ENCODE results near the gene TNNT3. TPM values are rescaled to one million over a fixed set of nuclear protein-coding genes. Genes with fewer than 3 reads are reported as not detected.
A peak's percentile ranks its signal among the peaks of the same experiment; 100 is the strongest.

Gene TNNT3
- total and polyA plus RNA-seq, 7 experiments from 2014 or later: 0.31 to 37.1 (median 18.7) TPM; not detected in 1

DNA sequence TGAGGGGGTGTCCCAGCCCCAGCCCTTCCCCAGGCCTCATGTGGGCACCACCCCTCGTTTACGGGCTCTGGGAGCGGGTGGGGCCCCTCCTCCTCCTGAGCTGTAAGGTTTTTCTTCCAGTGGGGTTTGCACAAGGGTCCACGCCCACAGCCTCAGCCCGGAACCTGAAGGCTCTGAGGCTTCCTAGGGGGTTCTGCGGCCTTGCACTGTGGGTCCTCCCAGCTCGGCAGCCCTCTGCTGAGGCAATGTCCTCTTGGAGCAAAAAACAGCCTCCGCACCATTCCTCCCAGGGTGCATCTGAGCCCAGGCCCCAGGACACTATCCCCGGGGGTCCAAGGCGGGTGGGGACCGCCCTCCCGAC, 64.1 kb downstream of the TNNT3 start:
- DNase-seq (no peak), ATAC-seq (no peak)
- intact Hi-C loops (cut with micrococcal nuclease): no loop called here
- Mint-ChIP-seq H3K4me1 (no peaks in the 10 kb centered on the region), H3K27ac (no peak overlapping the region), H3K36me3 (no peaks in the 10 kb centered on the region), H3K4me3 (no peak overlapping the region), H3K9me3 (no peaks in the 10 kb centered on the region), H3K27me3 (no peaks in the 10 kb centered on the region)
- H3K36me3 ChIP-seq (ENCODE audit: control insufficient read depth in 2 of 3, insufficient read depth in 3 of 3, low read length in 3 of 3): no peaks in the 10 kb centered on the region
- no peaks in the 10 kb centered on the region for H3K27me3 ChIP-seq (ENCODE audit: control insufficient read depth in 2 of 2, insufficient read depth in 2 of 2, low read length in 2 of 2)
- no peaks in the 10 kb centered on the region for H3K9me3 ChIP-seq (ENCODE audit: control insufficient read depth in 2 of 3, low read length in 3 of 3)
- H3K27ac ChIP-seq (ENCODE audit: low read depth, low read length): no peak overlapping the region
- POLR2A ChIA-PET: no interaction called here
- no peaks in the 10 kb centered on the region for H3K4me1 ChIP-seq (ENCODE audit: control insufficient read depth in 2 of 2, insufficient read depth in 2 of 2, low read length in 2 of 2)
- CTCF ChIA-PET: no interaction called here
- H3K4me3 ChIP-seq (ENCODE audit: low read length): no peak overlapping the region

DNA sequence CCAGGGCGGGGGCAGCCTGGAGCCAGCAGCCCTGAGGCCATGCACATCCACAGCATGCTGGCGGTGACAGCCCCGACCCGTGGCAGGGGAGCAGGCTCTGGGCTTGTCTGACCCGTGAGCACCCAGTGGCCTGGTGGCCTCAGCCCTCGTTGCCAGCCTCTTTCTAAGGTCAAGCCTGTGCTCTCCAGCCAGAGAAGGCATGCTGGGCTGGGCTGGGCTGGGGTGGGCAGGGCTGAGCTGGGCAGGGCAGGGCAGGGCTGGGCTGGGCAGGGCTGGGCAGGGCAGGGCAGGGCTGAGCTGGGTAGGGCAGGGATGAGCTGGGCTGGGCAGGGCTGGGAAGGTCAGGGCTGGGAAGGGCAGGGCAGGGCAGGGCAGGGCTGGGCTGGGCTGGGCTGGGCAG, 67.5 kb downstream of the TNNT3 start:
- POLR2A ChIA-PET: no interaction called here
- DNase-seq (no peak), ATAC-seq (peak; percentile 45)
- no peaks in the 10 kb centered on the region for H3K4me1 ChIP-seq (ENCODE audit: control insufficient read depth in 2 of 2, insufficient read depth in 2 of 2, low read length in 2 of 2)
- Mint-ChIP-seq H3K36me3 (no peaks in the 10 kb centered on the region), H3K9me3 (no peaks in the 10 kb centered on the region), H3K27ac (no peak overlapping the region), H3K4me1 (no peaks in the 10 kb centered on the region), H3K4me3 (no peak overlapping the region), H3K27me3 (no peaks in the 10 kb centered on the region)
- no peaks in the 10 kb centered on the region for H3K36me3 ChIP-seq (ENCODE audit: control insufficient read depth in 2 of 3, insufficient read depth in 3 of 3, low read length in 3 of 3)
- H3K27me3 ChIP-seq (ENCODE audit: control insufficient read depth in 2 of 2, insufficient read depth in 2 of 2, low read length in 2 of 2): no peaks in the 10 kb centered on the region
- intact Hi-C loops (cut with micrococcal nuclease): no loop called here
- H3K27ac ChIP-seq (ENCODE audit: low read depth, low read length): no peak overlapping the region
- no peaks in the 10 kb centered on the region for H3K9me3 ChIP-seq (ENCODE audit: control insufficient read depth in 2 of 3, low read length in 3 of 3)
- H3K4me3 ChIP-seq (ENCODE audit: low read length): no peak overlapping the region
- CTCF ChIA-PET: no interaction called here

DNA sequence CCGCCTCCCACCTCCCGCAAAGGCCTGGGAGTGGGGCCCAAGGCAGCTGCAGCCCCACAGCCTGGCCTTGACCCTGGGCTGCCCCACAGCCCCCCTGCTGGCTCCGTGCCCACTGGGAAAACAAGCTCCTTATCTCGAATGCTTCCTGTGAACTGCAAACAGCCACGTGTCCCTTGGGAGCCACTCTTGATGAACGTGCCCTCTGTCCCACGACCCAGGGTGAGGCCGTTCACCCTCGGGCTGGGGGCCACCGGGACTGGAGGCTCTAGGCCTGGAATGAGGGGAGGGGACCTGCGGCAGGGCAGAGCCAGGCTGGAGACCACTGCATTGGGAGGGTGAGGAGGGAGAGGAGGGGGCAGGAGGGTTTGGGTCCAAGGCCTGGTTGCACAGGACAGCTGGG, 68.7 kb downstream of the TNNT3 start:
- Histone ChIP-seq H3K36me3 (ENCODE audit: control insufficient read depth in 2 of 3, insufficient read depth in 3 of 3, low read length in 3 of 3) (no peaks in the 10 kb centered on the region), H3K27ac (ENCODE audit: low read depth, low read length) (no peak overlapping the region), H3K9me3 (ENCODE audit: control insufficient read depth in 2 of 3, low read length in 3 of 3) (no peaks in the 10 kb centered on the region), H3K27me3 (ENCODE audit: control insufficient read depth in 2 of 2, insufficient read depth in 2 of 2, low read length in 2 of 2) (no peaks in the 10 kb centered on the region), H3K4me3 (ENCODE audit: low read length) (no peak overlapping the region), H3K4me1 (ENCODE audit: control insufficient read depth in 2 of 2, insufficient read depth in 2 of 2, low read length in 2 of 2) (no peaks in the 10 kb centered on the region)
- no peaks in the 10 kb centered on the region for H3K27me3 Mint-ChIP-seq
- no peaks in the 10 kb centered on the region for H3K4me1 Mint-ChIP-seq
- ChIA-PET POLR2A (no interaction called here), CTCF (interaction anchor here (0.7 to 1.0 kb wide), 2 partner anchors 155 to 870 kb away, joined by 3 read pairs; no protein-coding TSS in a partner anchor)
- DNase-seq (no peak), ATAC-seq (no peak)
- H3K9me3 Mint-ChIP-seq: no peaks in the 10 kb centered on the region
- no peaks in the 10 kb centered on the region for H3K36me3 Mint-ChIP-seq
- intact Hi-C loops (cut with micrococcal nuclease): no loop called here
- H3K27ac Mint-ChIP-seq: no peak overlapping the region
- H3K4me3 Mint-ChIP-seq: no peak overlapping the region

Small RNA genes lying within 50 kb of the gene (microRNA-seq; reads per million reads assigned to microRNA genes)
- not detected for gene MIR7847 (ENCODE audit: borderline microRNAs expressed)

Other genes starting within 250 kb of the TNNT3 start
- gene KRTAP5-6, start 222.5 kb upstream of the TNNT3 start, total RNA-seq: not detected
- not detected for gene KRTAP5-6, start 222.5 kb upstream of the TNNT3 start, polyA plus RNA-seq
- gene IFITM10, start 169.1 kb upstream of the TNNT3 start, total RNA-seq: 10 to 100 TPM in 1 of 5 experiments, 1 to 10 TPM in 4; 1.4 to 16.0 (median 2.1) TPM
- not detected for gene IFITM10, start 169.1 kb upstream of the TNNT3 start, polyA plus RNA-seq
- 100 to 1,000 TPM; 103 to 378 (median 186) TPM for gene CTSD, start 155.8 kb upstream of the TNNT3 start, total RNA-seq
- 100 to 1,000 TPM; 183 to 218 TPM for gene CTSD, start 155.8 kb upstream of the TNNT3 start, polyA plus RNA-seq
- not detected for gene SYT8, start 84.7 kb upstream of the TNNT3 start, total RNA-seq
- gene SYT8, start 84.7 kb upstream of the TNNT3 start, polyA plus RNA-seq: not detected
- gene TNNI2, start 80.7 kb upstream of the TNNT3 start, total RNA-seq: 1 to 10 TPM in 1 of 5 experiments, under 1 TPM in 1, not detected in 3; 0.61 to 8.8 TPM
- gene TNNI2, start 80.7 kb upstream of the TNNT3 start, polyA plus RNA-seq: under 1 TPM in 1 of 2 donors, not detected in 1; 0.46 TPM
- 100 to 1,000 TPM; 248 to 578 (median 289) TPM for gene LSP1, start 66.6 kb upstream of the TNNT3 start, total RNA-seq
- gene LSP1, start 66.6 kb upstream of the TNNT3 start, polyA plus RNA-seq: 100 to 1,000 TPM; 295 to 394 TPM
- under 1 TPM in 2 of 5 experiments, not detected in 3; 0.07 to 0.10 TPM for gene PRR33, start 27.8 kb upstream of the TNNT3 start, total RNA-seq
- under 1 TPM in 1 of 2 donors, not detected in 1; 0.17 TPM for gene PRR33, start 27.8 kb upstream of the TNNT3 start, polyA plus RNA-seq
- 10 to 100 TPM; 43.8 to 54.8 (median 50.4) TPM for gene MRPL23, start 27.6 kb downstream of the TNNT3 start, total RNA-seq
- 10 to 100 TPM; 11.3 to 17.0 TPM for gene MRPL23, start 27.6 kb downstream of the TNNT3 start, polyA plus RNA-seq
- gene H19, start 78.1 kb downstream of the TNNT3 start, total RNA-seq: under 1 TPM in 2 of 5 experiments, not detected in 3; 0.29 to 0.44 TPM
- gene H19, start 78.1 kb downstream of the TNNT3 start, polyA plus RNA-seq: not detected
- gene IGF2, start 219.7 kb downstream of the TNNT3 start, total RNA-seq: under 1 TPM in 1 of 5 experiments, not detected in 4; 0.36 TPM
- gene IGF2, start 219.7 kb downstream of the TNNT3 start, polyA plus RNA-seq: not detected
- not detected for gene INS, start 241.5 kb downstream of the TNNT3 start, total RNA-seq
- not detected for gene INS, start 241.5 kb downstream of the TNNT3 start, polyA plus RNA-seq